Measurements from ENCODE around the gene PRKCE.

The PRKCE gene

DNA sequence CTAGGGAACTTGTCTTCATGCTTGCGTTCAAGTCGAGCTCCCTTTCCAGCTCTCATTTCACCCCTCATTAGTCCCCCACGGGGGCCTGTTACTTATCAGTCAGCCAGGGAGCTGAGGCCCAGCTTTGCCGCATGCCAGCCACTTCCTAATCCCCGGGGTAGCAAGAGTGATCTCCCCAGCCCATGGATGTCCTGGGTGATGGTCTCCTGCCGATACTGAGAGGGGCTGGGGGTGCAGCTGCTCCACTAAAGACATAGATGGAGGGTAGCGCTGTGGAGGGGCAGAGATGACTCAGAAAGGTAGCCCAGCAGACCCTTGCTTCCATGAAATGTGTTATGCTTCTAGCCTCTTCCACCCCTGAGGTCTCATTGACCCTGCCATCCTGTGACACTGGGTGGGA, 331.7 kb downstream of the PRKCE start:
- no peak for DNase-seq
- Histone ChIP-seq H3K4me1 (ENCODE audit: control insufficient read depth, insufficient read depth, low read depth, low read length) (no peaks in the 10 kb centered on the region), H3K4me2 (ENCODE audit: low read length, poor library complexity, severe bottlenecking) (no peak overlapping the region), H2BK120ac (ENCODE audit: low read depth, low read length) (no peak overlapping the region), H4K91ac (ENCODE audit: low read length) (no peak overlapping the region), H3K27ac (ENCODE audit: low read length, poor library complexity, severe bottlenecking) (no peak overlapping the region), H2BK12ac (ENCODE audit: low read length in 2 of 2) (no peak overlapping the region), H2BK15ac (ENCODE audit: low read depth, poor library complexity, severe bottlenecking) (no peak overlapping the region), H2AK5ac (ENCODE audit: low read length, severe bottlenecking) (no peak overlapping the region), H3K4ac (ENCODE audit: low read depth in 1 of 2, low read length in 2 of 2) (no peak overlapping the region), H3K18ac (ENCODE audit: low read depth in 1 of 2, low read length in 2 of 2) (no peak overlapping the region), H4K8ac (ENCODE audit: low read length) (no peak overlapping the region), H2AFZ (ENCODE audit: low read depth, low read length) (no peak overlapping the region), H2BK5ac (ENCODE audit: low read depth, low read length, poor library complexity, severe bottlenecking) (no peak overlapping the region), H3K9ac (ENCODE audit: low read length) (no peak overlapping the region), H3K23ac (ENCODE audit: low read length in 2 of 2) (no peak overlapping the region), H3K9me3 (ENCODE audit: control insufficient read depth, low read length) (no peaks in the 10 kb centered on the region), H3K79me1 (replicated peaks; ENCODE audit: low read length, poor library complexity, severe bottlenecking) (no peaks in the 10 kb centered on the region), H3K14ac (ENCODE audit: low read length in 2 of 2) (no peak overlapping the region), H3K27me3 (ENCODE audit: control insufficient read depth in 1 of 2, insufficient read depth in 1 of 2, low read length in 2 of 2) (no peaks in the 10 kb centered on the region), H3K36me3 (ENCODE audit: control insufficient read depth in 1 of 2, insufficient read depth in 2 of 2, low read depth in 1 of 2, low read length in 2 of 2) (peaks cover 2 to 90% of the 10 kb centered on the region in 2 experiments), H3K4me3 (ENCODE audit: insufficient read depth in 1 of 2, low read depth in 1 of 2, low read length in 2 of 2) (no peak overlapping the region)
- WGBS = 90% methylated on average over 7 of the region's 7 CpGs

DNA sequence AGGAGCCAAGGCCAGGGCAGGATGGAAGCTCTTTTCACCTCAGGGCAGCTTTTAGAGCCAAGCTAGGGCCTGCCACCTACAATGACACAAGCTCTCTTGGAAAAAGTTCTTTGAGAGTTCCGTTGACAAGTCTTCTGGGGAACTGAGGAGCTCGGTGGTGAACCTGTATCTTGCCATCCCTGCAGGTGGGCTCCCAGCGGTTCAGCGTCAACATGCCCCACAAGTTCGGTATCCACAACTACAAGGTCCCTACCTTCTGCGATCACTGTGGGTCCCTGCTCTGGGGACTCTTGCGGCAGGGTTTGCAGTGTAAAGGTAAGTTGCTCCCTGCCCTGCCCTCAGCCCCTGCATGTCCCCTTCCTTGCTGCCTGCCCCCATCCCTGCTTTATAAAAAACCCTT, 332.9 kb downstream of the PRKCE start:
- no peak overlapping the region for H2AFZ ChIP-seq (ENCODE audit: low read depth, low read length)
- H3K27me3 ChIP-seq (ENCODE audit: control insufficient read depth in 1 of 2, insufficient read depth in 1 of 2, low read length in 2 of 2) = no peaks in the 10 kb centered on the region
- H2BK5ac ChIP-seq (ENCODE audit: low read depth, low read length, poor library complexity, severe bottlenecking) = no peak overlapping the region
- H3K79me1 ChIP-seq (replicated peaks; ENCODE audit: low read length, poor library complexity, severe bottlenecking) = no peaks in the 10 kb centered on the region
- H3K14ac ChIP-seq (ENCODE audit: low read length in 2 of 2) = no peak overlapping the region
- H4K91ac ChIP-seq (ENCODE audit: low read length) = no peak overlapping the region
- no peak overlapping the region for H2AK5ac ChIP-seq (ENCODE audit: low read length, severe bottlenecking)
- no peaks in the 10 kb centered on the region for H3K9me3 ChIP-seq (ENCODE audit: control insufficient read depth, low read length)
- no peaks in the 10 kb centered on the region for H3K4me1 ChIP-seq (ENCODE audit: control insufficient read depth, insufficient read depth, low read depth, low read length)
- no peak overlapping the region for H2BK15ac ChIP-seq (ENCODE audit: low read depth, poor library complexity, severe bottlenecking)
- no peak for DNase-seq
- H3K4me3 ChIP-seq (ENCODE audit: insufficient read depth in 1 of 2, low read depth in 1 of 2, low read length in 2 of 2) = no peak overlapping the region
- no peak overlapping the region for H2BK120ac ChIP-seq (ENCODE audit: low read depth, low read length)
- over 99% methylated on average over 7 of the region's 7 CpGs for WGBS
- H3K9ac ChIP-seq (ENCODE audit: low read length) = no peak overlapping the region
- no peak overlapping the region for H4K8ac ChIP-seq (ENCODE audit: low read length)
- H2BK12ac ChIP-seq (ENCODE audit: low read length in 2 of 2) = no peak overlapping the region
- H3K18ac ChIP-seq (ENCODE audit: low read depth in 1 of 2, low read length in 2 of 2) = no peak overlapping the region
- no peak overlapping the region for H3K4me2 ChIP-seq (ENCODE audit: low read length, poor library complexity, severe bottlenecking)
- H3K27ac ChIP-seq (ENCODE audit: low read length, poor library complexity, severe bottlenecking) = no peak overlapping the region
- no peak overlapping the region for H3K4ac ChIP-seq (ENCODE audit: low read depth in 1 of 2, low read length in 2 of 2)
- H3K23ac ChIP-seq (ENCODE audit: low read length in 2 of 2) = no peak overlapping the region
- H3K36me3 ChIP-seq (ENCODE audit: control insufficient read depth in 1 of 2, insufficient read depth in 2 of 2, low read depth in 1 of 2, low read length in 2 of 2) = peaks cover 2 to 90% of the 10 kb centered on the region in 2 experiments

DNA sequence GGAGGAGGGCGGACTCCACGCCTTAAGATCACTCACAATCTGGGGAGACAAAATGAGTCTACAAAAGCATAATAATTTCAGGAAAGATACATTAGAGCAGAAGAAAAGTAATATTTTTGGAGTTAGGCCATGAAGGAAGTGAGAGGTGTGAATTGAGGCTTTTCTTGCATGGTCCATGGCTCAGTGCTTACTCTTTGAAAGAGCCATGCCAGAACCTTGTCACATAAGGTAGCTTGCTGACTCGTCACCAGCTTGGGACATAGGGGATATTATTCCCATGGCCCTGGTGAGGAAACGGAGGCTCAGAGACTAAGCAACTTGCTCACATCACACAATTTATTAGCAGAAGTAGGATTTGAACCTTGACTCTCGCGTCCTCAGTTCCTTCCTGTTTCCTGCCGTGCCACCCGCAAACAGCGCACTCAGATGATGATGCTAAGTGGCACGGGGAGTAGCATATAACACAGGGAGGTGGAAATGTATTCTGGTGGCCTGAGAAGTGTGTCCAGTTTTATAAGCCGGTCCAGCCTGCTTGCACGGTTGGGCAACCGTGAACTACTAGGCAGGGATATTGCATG, 333.5 kb downstream of the PRKCE start:
- Histone ChIP-seq H3K4ac (ENCODE audit: low read depth in 1 of 2, low read length in 2 of 2) (no peak overlapping the region), H3K27me3 (ENCODE audit: control insufficient read depth in 1 of 2, insufficient read depth in 1 of 2, low read length in 2 of 2) (no peaks in the 10 kb centered on the region)

GRCh38 chr2:45986509-45986908, 335.0 kb downstream of the PRKCE start:
- Histone ChIP-seq H3K4ac (ENCODE audit: low read depth in 1 of 2, low read length in 2 of 2) (no peak overlapping the region), H3K14ac (ENCODE audit: low read length in 2 of 2) (no peak overlapping the region), H2BK5ac (ENCODE audit: low read depth, low read length, poor library complexity, severe bottlenecking) (no peak overlapping the region), H4K8ac (ENCODE audit: low read length) (no peak overlapping the region), H3K27me3 (ENCODE audit: control insufficient read depth in 1 of 2, insufficient read depth in 1 of 2, low read length in 2 of 2) (no peaks in the 10 kb centered on the region), H3K23ac (ENCODE audit: low read length in 2 of 2) (no peak overlapping the region), H3K36me3 (ENCODE audit: control insufficient read depth in 1 of 2, insufficient read depth in 2 of 2, low read depth in 1 of 2, low read length in 2 of 2) (peaks cover 2 to 79% of the 10 kb centered on the region in 2 experiments), H3K79me1 (replicated peaks; ENCODE audit: low read length, poor library complexity, severe bottlenecking) (no peaks in the 10 kb centered on the region), H4K91ac (ENCODE audit: low read length) (no peak overlapping the region), H2BK12ac (ENCODE audit: low read length in 2 of 2) (no peak overlapping the region), H3K4me3 (ENCODE audit: insufficient read depth in 1 of 2, low read depth in 1 of 2, low read length in 2 of 2) (no peak overlapping the region), H3K4me2 (ENCODE audit: low read length, poor library complexity, severe bottlenecking) (no peak overlapping the region), H2AK5ac (ENCODE audit: low read length, severe bottlenecking) (no peak overlapping the region), H3K4me1 (ENCODE audit: control insufficient read depth, insufficient read depth, low read depth, low read length) (no peaks in the 10 kb centered on the region), H3K27ac (ENCODE audit: low read length, poor library complexity, severe bottlenecking) (no peak overlapping the region), H2BK15ac (ENCODE audit: low read depth, poor library complexity, severe bottlenecking) (no peak overlapping the region), H3K9ac (ENCODE audit: low read length) (no peak overlapping the region), H3K18ac (ENCODE audit: low read depth in 1 of 2, low read length in 2 of 2) (no peak overlapping the region), H2BK120ac (ENCODE audit: low read depth, low read length) (no peak overlapping the region), H3K9me3 (ENCODE audit: control insufficient read depth, low read length) (no peaks in the 10 kb centered on the region), H2AFZ (ENCODE audit: low read depth, low read length) (no peak overlapping the region)
- 64% methylated on average over 5 of the region's 5 CpGs for WGBS
- no peak for DNase-seq

More for the DNA sequence above, 333.5 kb downstream of the PRKCE start:
- 95% methylated on average over 12 of the region's 13 CpGs for WGBS
- peaks cover 2 to 89% of the 10 kb centered on the region in 2 experiments for H3K36me3 ChIP-seq (ENCODE audit: control insufficient read depth in 1 of 2, insufficient read depth in 2 of 2, low read depth in 1 of 2, low read length in 2 of 2)
- H4K91ac ChIP-seq (ENCODE audit: low read length) = no peak overlapping the region
- H2AFZ ChIP-seq (ENCODE audit: low read depth, low read length) = no peak overlapping the region
- no peak overlapping the region for H2BK120ac ChIP-seq (ENCODE audit: low read depth, low read length)
- no peak overlapping the region for H3K27ac ChIP-seq (ENCODE audit: low read length, poor library complexity, severe bottlenecking)
- no peak overlapping the region for H2BK5ac ChIP-seq (ENCODE audit: low read depth, low read length, poor library complexity, severe bottlenecking)
- H2BK12ac ChIP-seq (ENCODE audit: low read length in 2 of 2) = no peak overlapping the region
- H3K9ac ChIP-seq (ENCODE audit: low read length) = no peak overlapping the region
- no peak overlapping the region for H2AK5ac ChIP-seq (ENCODE audit: low read length, severe bottlenecking)
- H3K4me2 ChIP-seq (ENCODE audit: low read length, poor library complexity, severe bottlenecking) = no peak overlapping the region
- H3K23ac ChIP-seq (ENCODE audit: low read length in 2 of 2) = no peak overlapping the region
- H3K4me3 ChIP-seq (ENCODE audit: insufficient read depth in 1 of 2, low read depth in 1 of 2, low read length in 2 of 2) = no peak overlapping the region
- no peak overlapping the region for H3K14ac ChIP-seq (ENCODE audit: low read length in 2 of 2)
- H3K79me1 ChIP-seq (replicated peaks; ENCODE audit: low read length, poor library complexity, severe bottlenecking) = no peaks in the 10 kb centered on the region
- H3K18ac ChIP-seq (ENCODE audit: low read depth in 1 of 2, low read length in 2 of 2) = no peak overlapping the region
- H4K8ac ChIP-seq (ENCODE audit: low read length) = no peak overlapping the region
- H3K4me1 ChIP-seq (ENCODE audit: control insufficient read depth, insufficient read depth, low read depth, low read length) = no peaks in the 10 kb centered on the region
- H3K9me3 ChIP-seq (ENCODE audit: control insufficient read depth, low read length) = no peaks in the 10 kb centered on the region
- H2BK15ac ChIP-seq (ENCODE audit: low read depth, poor library complexity, severe bottlenecking) = no peak overlapping the region
- DNase-seq = no peak

Measured in mesenchymal stem cell (in vitro differentiated cells and primary cell).